Erythroblast (primary cell): ENCODE measurements around the gene CCSER1.
A peak's percentile ranks its signal among the peaks of the same experiment; 100 is the strongest.
"Not testable (repeated sequence)": the region's sequence is repeated elsewhere in the genome, so short reads cannot be mapped to it uniquely, and the experiment has no call there.

Source experiments
- DNase-seq, 2 experiments: peaks; one replicate each; lab custom pipeline; 2025; lab: John Stamatoyannopoulos, UW
- GATA1 ChIP-seq: IDR thresholded peaks from 2 replicates; pipeline ENCODE4 v1.6.1; 2011; ENCODE audit warnings: low read depth, mild to moderate bottlenecking, control low read depth, low read length, moderate library complexity
- POLR2A ChIP-seq: IDR thresholded peaks from 2 replicates; pipeline ENCODE4 v1.6.1; 2011; ENCODE audit warnings: mild to moderate bottlenecking, low read length

CCSER1 gene

GRCh38 chr4:91064157-91064853, 937.1 kb downstream of the CCSER1 start:
- TF ChIP-seq GATA1: no peak
- no peak for TF ChIP-seq POLR2A
- peak; percentile 5 to 31 for DNase-seq

DNA sequence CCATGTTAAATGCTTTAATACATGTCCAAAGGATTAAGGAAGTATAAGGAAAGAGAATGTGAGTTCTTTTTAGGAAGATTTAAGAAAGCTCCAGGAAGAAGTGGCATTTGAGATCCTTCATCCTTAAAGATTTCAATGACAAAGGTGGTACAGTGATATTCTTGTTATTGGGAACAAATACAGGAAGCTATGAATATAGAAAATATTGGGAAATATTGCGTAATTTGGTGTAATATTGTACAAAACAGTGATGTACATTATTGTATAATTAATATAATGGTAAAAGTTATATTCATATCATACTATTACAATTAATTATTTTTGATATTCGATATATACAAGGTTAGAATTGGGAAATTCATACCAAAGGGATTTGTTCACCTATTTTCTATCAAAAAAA, 937.9 kb downstream of the CCSER1 start:
- no peak for DNase-seq
- TF ChIP-seq POLR2A: no peak
- no peak for TF ChIP-seq GATA1

GRCh38 chr4:91070736-91071135, 943.5 kb downstream of the CCSER1 start:
- DNase-seq: no peak
- TF ChIP-seq GATA1 (no peak), POLR2A (no peak)

- DNase-seq: no peak
- TF ChIP-seq POLR2A (no peak), GATA1 (no peak)
These were observed 949.0 kb downstream of the CCSER1 start for GRCh38 chr4:91076147-91076546.

DNA sequence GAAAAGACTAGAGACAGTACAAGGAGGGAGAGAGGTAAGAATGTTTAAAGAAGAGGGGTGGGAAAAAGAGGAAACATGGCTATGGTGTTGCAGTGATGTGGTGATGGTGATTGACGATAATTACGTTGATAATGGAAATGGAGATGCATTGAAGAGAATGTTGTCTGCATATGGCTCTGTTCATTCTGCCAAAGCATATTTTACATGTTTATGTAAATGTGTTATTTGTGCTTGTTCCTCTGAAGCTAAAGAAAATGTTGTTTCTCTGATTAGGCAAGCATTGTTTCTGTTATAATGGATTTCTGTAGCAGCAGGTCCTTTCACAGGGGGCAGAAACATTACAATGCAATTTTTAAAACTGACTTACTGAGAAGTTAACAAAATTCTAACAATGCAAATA, 958.8 kb downstream of the CCSER1 start:
- no peak for DNase-seq
- TF ChIP-seq POLR2A: no peak
- TF ChIP-seq GATA1: no peak

GRCh38 chr4:91087743-91088142, 960.5 kb downstream of the CCSER1 start:
- no peak for DNase-seq
- TF ChIP-seq GATA1 (no peak), POLR2A (no peak)

DNA sequence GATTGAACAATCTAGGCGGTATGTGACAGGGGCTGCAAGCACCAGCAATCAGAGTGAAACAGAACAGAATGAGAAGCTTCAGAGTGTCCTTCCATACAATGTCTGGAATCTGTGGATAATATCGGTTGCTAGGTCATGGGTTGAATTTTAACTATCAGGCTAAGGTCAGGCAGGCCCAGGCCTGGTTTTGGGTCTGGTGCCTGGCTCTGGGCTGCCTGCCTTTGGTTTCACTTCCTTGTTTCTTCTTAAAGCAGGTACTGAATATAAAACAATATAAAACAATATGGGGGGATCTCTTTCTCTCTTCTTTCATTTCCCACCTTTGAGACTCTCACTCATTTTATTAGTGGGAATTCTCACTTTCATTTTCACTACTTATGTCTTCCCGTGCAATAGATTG, 962.0 kb downstream of the CCSER1 start:
- TF ChIP-seq POLR2A (no peak), GATA1 (no peak)
- DNase-seq: no peak

DNA sequence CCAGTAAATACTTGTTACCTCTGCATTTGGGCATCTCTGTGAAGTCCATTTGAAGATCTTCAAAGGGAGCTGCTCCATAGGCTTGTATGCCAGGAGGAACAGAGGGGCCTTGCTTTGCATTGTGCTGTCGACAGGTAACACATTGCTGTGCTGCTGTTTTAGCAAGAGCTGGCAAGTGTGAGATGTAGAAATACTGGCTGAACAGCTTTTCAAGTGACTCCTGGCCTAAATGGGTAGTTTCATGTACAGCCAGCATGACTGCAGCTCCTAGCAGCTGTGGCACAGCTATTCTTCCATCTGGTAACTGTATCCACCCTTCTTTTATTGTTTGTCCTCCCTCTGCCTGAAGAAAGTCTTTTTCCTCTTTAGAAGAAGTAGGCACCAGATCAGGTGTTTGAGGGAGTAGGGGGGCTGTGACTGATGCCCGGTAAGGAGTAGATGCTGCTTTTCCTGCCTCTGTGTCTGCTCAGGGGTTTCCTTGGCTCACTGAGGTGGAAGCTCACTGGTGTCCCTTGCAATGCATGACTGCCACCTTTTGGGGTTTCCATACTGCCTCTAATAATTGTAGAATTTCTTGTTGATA, 965.3 kb downstream of the CCSER1 start:
- TF ChIP-seq POLR2A: no peak
- TF ChIP-seq GATA1: no peak

DNA sequence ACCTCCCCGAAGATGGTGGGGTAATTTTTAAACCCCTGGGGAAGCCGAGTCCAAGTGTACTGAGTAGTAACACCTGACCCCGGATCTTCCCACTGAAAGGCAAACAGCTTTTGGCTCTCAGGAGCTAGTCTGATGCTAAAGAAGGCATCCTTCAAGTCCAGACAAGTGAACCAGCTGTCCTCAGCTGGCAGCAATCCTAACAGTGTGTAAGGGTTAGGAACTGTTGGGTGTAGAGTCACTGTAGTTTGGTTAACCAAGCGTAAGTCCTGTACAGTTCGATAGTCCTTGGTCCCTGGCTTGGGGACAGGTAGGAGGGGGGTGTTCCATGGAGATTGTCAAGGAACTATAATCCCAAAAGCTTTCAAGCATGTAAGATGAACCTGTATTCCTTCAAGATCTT, 967.0 kb downstream of the CCSER1 start:
- not testable (repeated sequence) for DNase-seq

More for the DNA sequence above, 965.3 kb downstream of the CCSER1 start:
- no peak for DNase-seq

GRCh38 chr4:91099666-91100065, 972.5 kb downstream of the CCSER1 start:
- no peak for TF ChIP-seq POLR2A
- TF ChIP-seq GATA1: no peak
- no peak for DNase-seq

DNA sequence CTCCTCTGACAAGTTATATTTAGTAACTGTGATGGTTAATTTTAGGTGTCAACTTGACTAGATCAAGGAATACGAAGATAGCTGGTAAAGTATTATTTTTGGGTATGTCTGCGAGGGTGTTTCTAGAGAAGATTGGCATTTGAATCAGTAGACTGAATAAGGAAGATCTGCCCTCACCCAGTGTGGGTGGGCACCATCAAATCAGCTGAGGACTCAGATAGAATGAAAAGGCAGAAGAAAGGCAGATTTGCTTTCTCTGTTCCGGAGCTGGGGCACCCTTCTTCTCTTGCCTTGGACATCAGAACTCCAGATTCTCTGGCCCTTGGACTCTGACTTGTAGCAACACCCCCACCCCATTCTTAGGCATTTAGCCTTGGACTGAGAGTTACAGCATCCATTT, 981.6 kb downstream of the CCSER1 start:
- no peak for DNase-seq
- TF ChIP-seq POLR2A (no peak), GATA1 (no peak)

DNA sequence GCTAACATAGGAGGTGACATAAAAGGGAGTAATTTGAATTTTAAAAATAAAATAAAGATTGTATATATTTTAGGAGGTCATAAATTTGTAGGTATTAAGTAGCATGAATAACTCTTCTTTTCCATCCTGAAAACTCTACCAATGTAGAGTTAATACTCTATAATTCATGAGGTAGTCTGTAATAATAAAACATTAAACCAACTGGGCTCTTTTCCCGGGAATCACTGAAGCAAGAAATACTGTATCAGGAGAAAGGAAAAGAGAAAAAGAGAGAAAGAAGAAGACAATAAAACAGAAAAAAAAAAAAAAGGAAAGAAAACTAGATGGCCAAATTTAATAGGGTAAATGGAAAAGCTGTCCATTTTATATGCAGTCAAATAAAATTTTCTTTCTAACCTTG, 984.4 kb downstream of the CCSER1 start:
- TF ChIP-seq POLR2A: no peak
- TF ChIP-seq GATA1: no peak
- no peak for DNase-seq

GRCh38 chr4:91113130-91113706, 986.0 kb downstream of the CCSER1 start:
- peak; percentile 7 to 33 for DNase-seq

GRCh38 chr4:91114386-91114785, 987.2 kb downstream of the CCSER1 start:
- no peak for DNase-seq
- TF ChIP-seq POLR2A (no peak), GATA1 (no peak)

More at GRCh38 chr4:91113130-91113706, 986.0 kb downstream of the CCSER1 start:
- TF ChIP-seq POLR2A (no peak), GATA1 (no peak)
